ENCODE data around the gene EVPL.

Gene EVPL

GRCh38 chr17:76004750-76005262 is 22.3 kb downstream of the EVPL start:
- peak overlapping the region; percentile 12 for H2BK15ac ChIP-seq (ENCODE audit: low read depth, poor library complexity, severe bottlenecking)
- no peaks in the 10 kb centered on the region for H3K9me3 ChIP-seq (ENCODE audit: control insufficient read depth, low read length)
- H3K23ac ChIP-seq (ENCODE audit: low read length in 2 of 2): no peak overlapping the region
- H3K27ac ChIP-seq (ENCODE audit: low read length, poor library complexity, severe bottlenecking): peak overlapping the region; percentile 54
- H3K4me1 ChIP-seq (ENCODE audit: control insufficient read depth, insufficient read depth, low read depth, low read length): peaks cover 14% of the 10 kb centered on the region
- H2AFZ ChIP-seq (ENCODE audit: low read depth, low read length): no peak overlapping the region
- no peak overlapping the region for H3K4me3 ChIP-seq (ENCODE audit: insufficient read depth in 1 of 2, low read depth in 1 of 2, low read length in 2 of 2)
- peaks cover 4 to 57% of the 10 kb centered on the region in 2 experiments for H3K36me3 ChIP-seq (ENCODE audit: control insufficient read depth in 1 of 2, insufficient read depth in 2 of 2, low read depth in 1 of 2, low read length in 2 of 2)
- 69% methylated on average over 8 of the region's 8 CpGs for WGBS
- no peak overlapping the region for H3K18ac ChIP-seq (ENCODE audit: low read depth in 1 of 2, low read length in 2 of 2)
- no peak overlapping the region for H3K9ac ChIP-seq (ENCODE audit: low read length)
- H4K91ac ChIP-seq (ENCODE audit: low read length): no peak overlapping the region
- no peak for DNase-seq
- H3K14ac ChIP-seq (ENCODE audit: low read length in 2 of 2): no peak overlapping the region
- H2AK5ac ChIP-seq (ENCODE audit: low read length, severe bottlenecking): peak overlapping the region; percentile 41
- H3K79me1 ChIP-seq (replicated peaks; ENCODE audit: low read length, poor library complexity, severe bottlenecking): no peaks in the 10 kb centered on the region
- H2BK5ac ChIP-seq (ENCODE audit: low read depth, low read length, poor library complexity, severe bottlenecking): no peak overlapping the region
- no peak overlapping the region for H2BK120ac ChIP-seq (ENCODE audit: low read depth, low read length)
- peaks cover 0 to 4% of the 10 kb centered on the region in 2 experiments for H3K27me3 ChIP-seq (ENCODE audit: control insufficient read depth in 1 of 2, insufficient read depth in 1 of 2, low read length in 2 of 2)
- peak overlapping the region; percentile 12 for H3K4me2 ChIP-seq (ENCODE audit: low read length, poor library complexity, severe bottlenecking)
- H4K8ac ChIP-seq (ENCODE audit: low read length): no peak overlapping the region
- no peak overlapping the region for H3K4ac ChIP-seq (ENCODE audit: low read depth in 1 of 2, low read length in 2 of 2)
- H2BK12ac ChIP-seq (ENCODE audit: low read length in 2 of 2): no peak overlapping the region

- H3K4me1 ChIP-seq (ENCODE audit: control insufficient read depth, insufficient read depth, low read depth, low read length): peaks cover 14% of the 10 kb centered on the region
- peaks cover 2% of the 10 kb centered on the region for H3K79me1 ChIP-seq (replicated peaks; ENCODE audit: low read length, poor library complexity, severe bottlenecking)
- WGBS: 96% methylated on average over 6 of the region's 6 CpGs
- H3K18ac ChIP-seq (ENCODE audit: low read depth in 1 of 2, low read length in 2 of 2): no peak overlapping the region
- H3K14ac ChIP-seq (ENCODE audit: low read length in 2 of 2): no peak overlapping the region
- H3K4me3 ChIP-seq (ENCODE audit: insufficient read depth in 1 of 2, low read depth in 1 of 2, low read length in 2 of 2): no peak overlapping the region
- H3K27me3 ChIP-seq (ENCODE audit: control insufficient read depth in 1 of 2, insufficient read depth in 1 of 2, low read length in 2 of 2): no peaks in the 10 kb centered on the region
- H3K4me2 ChIP-seq (ENCODE audit: low read length, poor library complexity, severe bottlenecking): no peak overlapping the region
- H3K9ac ChIP-seq (ENCODE audit: low read length): no peak overlapping the region
- H2BK12ac ChIP-seq (ENCODE audit: low read length in 2 of 2): no peak overlapping the region
- DNase-seq: no peak
- H2BK120ac ChIP-seq (ENCODE audit: low read depth, low read length): no peak overlapping the region
- H4K8ac ChIP-seq (ENCODE audit: low read length): no peak overlapping the region
- H2AFZ ChIP-seq (ENCODE audit: low read depth, low read length): no peak overlapping the region
- no peak overlapping the region for H2AK5ac ChIP-seq (ENCODE audit: low read length, severe bottlenecking)
- no peak overlapping the region for H3K27ac ChIP-seq (ENCODE audit: low read length, poor library complexity, severe bottlenecking)
- peaks cover 5 to 60% of the 10 kb centered on the region in 2 experiments for H3K36me3 ChIP-seq (ENCODE audit: control insufficient read depth in 1 of 2, insufficient read depth in 2 of 2, low read depth in 1 of 2, low read length in 2 of 2)
- H2BK15ac ChIP-seq (ENCODE audit: low read depth, poor library complexity, severe bottlenecking): no peak overlapping the region
- no peaks in the 10 kb centered on the region for H3K9me3 ChIP-seq (ENCODE audit: control insufficient read depth, low read length)
- no peak overlapping the region for H3K23ac ChIP-seq (ENCODE audit: low read length in 2 of 2)
- no peak overlapping the region for H2BK5ac ChIP-seq (ENCODE audit: low read depth, low read length, poor library complexity, severe bottlenecking)
- no peak overlapping the region for H3K4ac ChIP-seq (ENCODE audit: low read depth in 1 of 2, low read length in 2 of 2)
- no peak overlapping the region for H4K91ac ChIP-seq (ENCODE audit: low read length)
These were observed 23.2 kb downstream of the EVPL start for GRCh38 chr17:76003915-76004314.

GRCh38 chr17:76002100-76002499 is 25.0 kb downstream of the EVPL start:
- no peak overlapping the region for H3K27ac ChIP-seq (ENCODE audit: low read length, poor library complexity, severe bottlenecking)
- no peak overlapping the region for H2BK12ac ChIP-seq (ENCODE audit: low read length in 2 of 2)
- H2BK5ac ChIP-seq (ENCODE audit: low read depth, low read length, poor library complexity, severe bottlenecking): no peak overlapping the region
- no peak overlapping the region for H2BK15ac ChIP-seq (ENCODE audit: low read depth, poor library complexity, severe bottlenecking)
- H3K18ac ChIP-seq (ENCODE audit: low read depth in 1 of 2, low read length in 2 of 2): no peak overlapping the region
- H3K9me3 ChIP-seq (ENCODE audit: control insufficient read depth, low read length): no peaks in the 10 kb centered on the region
- H3K23ac ChIP-seq (ENCODE audit: low read length in 2 of 2): no peak overlapping the region
- no peak overlapping the region for H3K14ac ChIP-seq (ENCODE audit: low read length in 2 of 2)
- no peak overlapping the region for H2AK5ac ChIP-seq (ENCODE audit: low read length, severe bottlenecking)
- H3K9ac ChIP-seq (ENCODE audit: low read length): no peak overlapping the region
- peaks cover 16% of the 10 kb centered on the region for H3K4me1 ChIP-seq (ENCODE audit: control insufficient read depth, insufficient read depth, low read depth, low read length)
- DNase-seq: no peak
- peaks cover 5 to 54% of the 10 kb centered on the region in 2 experiments for H3K36me3 ChIP-seq (ENCODE audit: control insufficient read depth in 1 of 2, insufficient read depth in 2 of 2, low read depth in 1 of 2, low read length in 2 of 2)
- H4K91ac ChIP-seq (ENCODE audit: low read length): no peak overlapping the region
- H3K4ac ChIP-seq (ENCODE audit: low read depth in 1 of 2, low read length in 2 of 2): no peak overlapping the region
- no peaks in the 10 kb centered on the region for H3K27me3 ChIP-seq (ENCODE audit: control insufficient read depth in 1 of 2, insufficient read depth in 1 of 2, low read length in 2 of 2)
- no peak overlapping the region for H3K4me2 ChIP-seq (ENCODE audit: low read length, poor library complexity, severe bottlenecking)
- WGBS: over 99% methylated on average over 12 of the region's 12 CpGs
- H4K8ac ChIP-seq (ENCODE audit: low read length): no peak overlapping the region
- H2BK120ac ChIP-seq (ENCODE audit: low read depth, low read length): no peak overlapping the region
- H3K4me3 ChIP-seq (ENCODE audit: insufficient read depth in 1 of 2, low read depth in 1 of 2, low read length in 2 of 2): no peak overlapping the region
- peaks cover 2% of the 10 kb centered on the region for H3K79me1 ChIP-seq (replicated peaks; ENCODE audit: low read length, poor library complexity, severe bottlenecking)
- H2AFZ ChIP-seq (ENCODE audit: low read depth, low read length): no peak overlapping the region

GRCh38 chr17:76000755-76001521 is 26.2 kb downstream of the EVPL start, which contains the start of gene CDK3:
Gene CDK3, plus strand, starts transcription at chr17:76000855. Its CDS starts 571 bp downstream, at chr17:76001426.
- WGBS: 88% methylated on average over 21 of the region's 21 CpGs

More at GRCh38 chr17:76000755-76001521, 26.2 kb downstream of the EVPL start, which contains the start of gene CDK3:
- peaks cover 2% of the 10 kb centered on the region for H3K79me1 ChIP-seq (replicated peaks; ENCODE audit: low read length, poor library complexity, severe bottlenecking)
- H3K4me3 ChIP-seq (ENCODE audit: insufficient read depth in 1 of 2, low read depth in 1 of 2, low read length in 2 of 2): no peak within 1 kb of the TSS
- no peak within 1 kb of the TSS for H3K4ac ChIP-seq (ENCODE audit: low read depth in 1 of 2, low read length in 2 of 2)
- H3K9ac ChIP-seq (ENCODE audit: low read length): no peak within 1 kb of the TSS
- no peak within 1 kb of the TSS for H2AFZ ChIP-seq (ENCODE audit: low read depth, low read length)
- DNase-seq: no peak
- H3K4me1 ChIP-seq (ENCODE audit: control insufficient read depth, insufficient read depth, low read depth, low read length): peaks cover 21% of the 10 kb centered on the region
- no peak within 1 kb of the TSS for H2BK15ac ChIP-seq (ENCODE audit: low read depth, poor library complexity, severe bottlenecking)
- no peak within 1 kb of the TSS for H3K14ac ChIP-seq (ENCODE audit: low read length in 2 of 2)
- H2BK5ac ChIP-seq (ENCODE audit: low read depth, low read length, poor library complexity, severe bottlenecking): no peak within 1 kb of the TSS
- H3K36me3 ChIP-seq (ENCODE audit: control insufficient read depth in 1 of 2, insufficient read depth in 2 of 2, low read depth in 1 of 2, low read length in 2 of 2): peaks cover 5 to 45% of the 10 kb centered on the region in 2 experiments
- no peak within 1 kb of the TSS for H2BK120ac ChIP-seq (ENCODE audit: low read depth, low read length)
- no peak within 1 kb of the TSS for H3K18ac ChIP-seq (ENCODE audit: low read depth in 1 of 2, low read length in 2 of 2)
- no peak within 1 kb of the TSS for H3K4me2 ChIP-seq (ENCODE audit: low read length, poor library complexity, severe bottlenecking)
- H3K23ac ChIP-seq (ENCODE audit: low read length in 2 of 2): no peak within 1 kb of the TSS
- no peaks in the 10 kb centered on the region for H3K9me3 ChIP-seq (ENCODE audit: control insufficient read depth, low read length)
- H2AK5ac ChIP-seq (ENCODE audit: low read length, severe bottlenecking): peak within 1 kb of the TSS; percentile 27
- no peaks in the 10 kb centered on the region for H3K27me3 ChIP-seq (ENCODE audit: control insufficient read depth in 1 of 2, insufficient read depth in 1 of 2, low read length in 2 of 2)
- H3K27ac ChIP-seq (ENCODE audit: low read length, poor library complexity, severe bottlenecking): no peak within 1 kb of the TSS
- no peak within 1 kb of the TSS for H4K8ac ChIP-seq (ENCODE audit: low read length)
- no peak within 1 kb of the TSS for H2BK12ac ChIP-seq (ENCODE audit: low read length in 2 of 2)
- H4K91ac ChIP-seq (ENCODE audit: low read length): no peak within 1 kb of the TSS

Data from mesenchymal stem cell (in vitro differentiated cells and primary cell).